Peyer's patch (tissue), 4 donors: ENCODE data around the gene SELENOI.

Experiments used
- CTCF ChIP-seq, 6 experiments: fragments of 450-650 bp in 4 of 6; fragments of 200-600 bp in 2 of 6; sonication (generic) in 1 of 6; IDR thresholded peaks; one replicate each; pipeline ENCODE4 v1.5.1; 2017 to 2019; ENCODE audit warnings: antibody characterized with exemption in 6 of 6, mild to moderate bottlenecking in 3 of 6, moderate library complexity in 1 of 6
- POLR2A ChIP-seq, 2 donors: fragments of 450-650 bp; IDR thresholded peaks; one replicate each; pipeline ENCODE4 v1.5.1; 2017; ENCODE audit warnings: antibody characterized with exemption in 2 of 2, mild to moderate bottlenecking in 2 of 2, moderate library complexity in 2 of 2

GRCh38 chr2:26380281-26380680 is 34.3 kb downstream of the SELENOI start:
- no peak for TF ChIP-seq POLR2A (IDR thresholded peaks at IDR 0.05)
- TF ChIP-seq CTCF (IDR thresholded peaks at IDR 0.05) = no peak
